Body of pancreas (tissue), 4 donors: ENCODE results near the gene COL15A1.

Experiments used
- CTCF ChIP-seq, 7 experiments: fragments of 450-650 bp in 4 of 7; fragments of 200-600 bp in 3 of 7; sonication (generic) in 3 of 7; IDR thresholded peaks; one replicate each; pipeline ENCODE4 v1.5.1; 2016 to 2019; ENCODE audit warnings: antibody characterized with exemption in 7 of 7
- POLR2A ChIP-seq, 3 donors: fragments of 450-650 bp; IDR thresholded peaks; one replicate each; pipeline ENCODE4 v1.6.1; 2016; ENCODE audit warnings: antibody characterized with exemption in 3 of 3, mild to moderate bottlenecking in 2 of 3

DNA sequence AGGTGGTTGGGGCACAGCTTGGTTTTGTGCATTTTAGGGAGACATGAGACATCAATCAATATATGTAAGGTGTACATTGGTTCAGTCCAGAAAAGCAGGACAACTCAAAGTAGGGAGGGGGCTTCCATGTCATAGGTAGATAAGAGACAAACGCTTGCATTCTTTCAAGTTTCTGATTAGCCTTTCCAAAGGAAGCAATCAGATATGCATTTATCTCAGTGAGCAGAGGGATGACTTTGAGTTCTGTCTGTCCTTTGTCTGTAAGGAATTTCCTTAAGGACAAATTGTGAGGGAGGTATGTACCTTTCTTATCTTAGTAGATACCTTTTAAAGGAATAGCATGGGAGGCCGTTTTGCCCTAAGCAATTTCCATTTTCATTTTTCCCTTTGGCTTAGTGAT, 63.3 kb downstream of the COL15A1 start:
- no peak for TF ChIP-seq CTCF (IDR thresholded peaks at IDR 0.05)
- no peak for TF ChIP-seq POLR2A (IDR thresholded peaks at IDR 0.05)
